H1 (cell line): ENCODE data around the gene NUDT3. TPM values are rescaled to one million over a fixed set of nuclear protein-coding genes. Genes with fewer than 3 reads are reported as not detected.

Experiments
- CBX5 ChIP-seq: fragments of 300-800, 300-1000 bp; sonication (generic); IDR thresholded peaks from 2 replicates; pipeline ENCODE4 v1.7.1; 2016; ENCODE audit warnings: antibody characterized with exemption, low read length, low read depth
- EZH2 ChIP-seq: fragments of 200-600 bp; sonication (generic); IDR thresholded peaks from 2 replicates; pipeline ENCODE4 v1.7.1; 2012; ENCODE audit warnings: low read depth, mild to moderate bottlenecking, moderate library complexity, low read length, inconsistent platforms; ENCODE audit not compliant: severe bottlenecking
- PHF8 ChIP-seq: fragments of 200-600 bp; sonication (generic); conservative IDR thresholded peaks from 2 replicates; pipeline ENCODE4 v1.7.1; 2012; ENCODE audit warnings: low read depth, mild to moderate bottlenecking, inconsistent platforms, low read length, moderate library complexity
- polyA plus RNA-seq, 7 experiments: library from polyadenylated mRNA; depleted of rRNA in 3 of 7; stranded (reverse) in 5 of 7; unstranded in 2 of 7; fragments of >200 nt in 5 of 7; fragments of 200-250 nt in 2 of 7; gene quantifications; 1 replicate in 5 of 7; 2 replicates in 1 of 7; 4 replicates in 1 of 7; pipeline versions ENCODE4 v1.2.1 to v1.2.3, GENCODE V29; 2011 to 2013; ENCODE audit warnings: missing spikeins in 2 of 7, mixed read lengths in 2 of 7
- total RNA-seq: library from RNA; stranded (reverse); fragmentation: NEBNext Ultra II Directional; extraction: Animal tissue kit (Norgen Biotek cat#: 25700); gene quantifications from 2 replicates; pipeline ENCODE4 v1.2.1, GENCODE V29; 2021

The NUDT3 gene
- total and polyA plus RNA-seq, 2 of the 8 experiments (the other 6 are each of a cell fraction or from before 2014, with no cell fraction given): 14.1 to 36.9 TPM

DNA sequence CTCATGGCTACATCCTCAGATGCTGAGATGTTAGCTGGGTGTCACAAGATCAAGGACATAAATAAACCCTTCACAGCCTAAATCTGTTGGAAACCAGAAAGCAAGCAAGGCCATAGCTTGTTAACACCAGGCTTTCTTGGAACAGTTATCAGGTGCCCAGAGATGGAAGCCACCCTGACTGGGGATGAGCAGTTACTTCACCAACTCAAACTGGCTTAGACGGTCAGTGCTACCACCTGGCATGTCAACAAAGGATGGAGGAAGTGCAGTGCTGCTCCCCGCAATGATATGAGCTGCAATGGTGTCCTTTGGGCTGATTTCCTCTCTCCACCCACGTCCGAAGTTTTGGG lies 114.7 kb downstream of the NUDT3 start (continued):
- no peak for TF ChIP-seq PHF8
- no peak for TF ChIP-seq EZH2
- no peak for TF ChIP-seq CBX5
